Liver (tissue), 3 donors: Measurements from ENCODE around the gene ZNF761.
"Not testable (repeated sequence)": the region's sequence is repeated elsewhere in the genome, so short reads cannot be mapped to it uniquely, and the experiment has no call there.

Source experiments
- ATF3 ChIP-seq: IDR thresholded peaks from 2 replicates; pipeline ENCODE4 v1.6.1; 2016; ENCODE audit warnings: antibody characterized with exemption
- CTCF ChIP-seq: fragments of 150-350 bp; IDR thresholded peaks from 2 replicates; pipeline ENCODE4 v1.5.1; 2017; ENCODE audit warnings: improper control_type of control experiment, low read depth, low read length; ENCODE audit not compliant: missing input control
- EGR1 ChIP-seq, 2 donors: IDR thresholded peaks; 2 replicates each; pipeline ENCODE4 v1.6.1; 2016 to 2018; ENCODE audit warnings: antibody characterized with exemption in 2 of 2, low read depth in 2 of 2
- GABPA ChIP-seq, 2 donors: IDR thresholded peaks in 1 of 2; conservative IDR thresholded peaks in 1 of 2; 2 replicates each; pipeline ENCODE4 v1.6.1; 2016; ENCODE audit warnings: antibody characterized with exemption in 2 of 2, mild to moderate bottlenecking in 1 of 2, moderate library complexity in 1 of 2
- JUND ChIP-seq, 2 donors: IDR thresholded peaks; 2 replicates each; pipeline ENCODE4 v1.6.1; 2016; ENCODE audit warnings: antibody characterized with exemption in 2 of 2
- MAX ChIP-seq: IDR thresholded peaks from 2 replicates; pipeline ENCODE4 v1.6.1; 2016; ENCODE audit warnings: antibody characterized with exemption
- NR2F2 ChIP-seq: IDR thresholded peaks from 2 replicates; pipeline ENCODE4 v1.6.1; 2016; ENCODE audit warnings: antibody characterized with exemption
- RAD21 ChIP-seq, 2 donors: IDR thresholded peaks; 2 replicates each; pipeline ENCODE4 v1.6.1; 2016; ENCODE audit warnings: antibody characterized with exemption in 2 of 2, mild to moderate bottlenecking in 2 of 2
- REST ChIP-seq: IDR thresholded peaks from 2 replicates; pipeline ENCODE4 v1.6.1; 2016; ENCODE audit warnings: antibody characterized with exemption, mild to moderate bottlenecking
- TAF1 ChIP-seq: conservative IDR thresholded peaks from 2 replicates; pipeline ENCODE4 v1.6.1; 2016; ENCODE audit warnings: antibody characterized with exemption, mild to moderate bottlenecking
- donor health status: healthy.
- donor health status: healthy.

GRCh38 chr19:53504365-53504703, 72.5 kb downstream of the ZNF761 start:
- TF ChIP-seq CTCF; NR2F2; JUND (IDR thresholded peaks at IDR 0.05); EGR1 (IDR thresholded peaks at IDR 0.05; ENCODE audit: low read depth in 2 of 2); MAX; GABPA (IDR thresholded peaks at IDR 0.05 in 1 of 2, conservative IDR thresholded peaks at IDR 0.05 in 1 of 2); RAD21 (IDR thresholded peaks at IDR 0.05); ATF3; TAF1; REST: not testable (repeated sequence)
